Stomach (tissue), 9 donors: ENCODE data around the gene PCDH15. TPM values are rescaled to one million over a fixed set of nuclear protein-coding genes. Genes with fewer than 3 reads are reported as not detected.
"Not testable (repeated sequence)": the region's sequence is repeated elsewhere in the genome, so short reads cannot be mapped to it uniquely, and the experiment has no call there.

Source experiments
- DNase-seq, 2 donors: peaks; one replicate each; pipeline versions ENCODE4 v3.0.0 to v3.0.0-alpha.2; 2013 to 2019
- H3K27ac ChIP-seq, 5 donors: fragments of 200-600 bp in 4 of 5; sonication (generic) in 4 of 5; one replicate each; pipeline ENCODE4 v1.5.1; 2013 to 2019; ENCODE audit warnings: mild to moderate bottlenecking in 1 of 5, moderate library complexity in 1 of 5
- H3K27me3 ChIP-seq, 3 donors: fragments of 200-600 bp; sonication (generic); one replicate each; pipeline ENCODE4 v1.5.1; 2017 to 2019; ENCODE audit warnings: mixed run types in 1 of 3
- H3K36me3 ChIP-seq, 4 donors: fragments of 200-600 bp; sonication (generic); 1 replicate in 3 of 4; 2 replicates in 1 of 4; pipeline ENCODE4 v1.5.1; 2016 to 2019
- H3K4me1 ChIP-seq, 4 donors: fragments of 200-600 bp; sonication (generic); one replicate each; pipeline ENCODE4 v1.5.1; 2016 to 2019
- H3K4me3 ChIP-seq, 4 donors: fragments of 200-600 bp; sonication (generic) in 3 of 4; one replicate each; pipeline ENCODE4 v1.5.1; 2016 to 2019; ENCODE audit warnings: mild to moderate bottlenecking in 1 of 4
- H3K9me3 ChIP-seq, 4 donors: fragments of 200-600 bp; sonication (generic); one replicate each; pipeline ENCODE4 v1.5.1; 2016 to 2019
- CTCF ChIP-seq, 7 experiments: fragments of 450-650 bp in 4 of 7; fragments of 200-600 bp in 3 of 7; sonication (generic) in 3 of 7; IDR thresholded peaks; one replicate each; pipeline ENCODE4 v1.5.1; 2016 to 2019; ENCODE audit warnings: antibody characterized with exemption in 7 of 7, control low read depth in 2 of 7, mild to moderate bottlenecking in 1 of 7
- EP300 ChIP-seq: sonication (generic); formaldehyde crosslinking; IDR thresholded peaks from one replicate; pipeline ENCODE4 v1.6.1; 2017; ENCODE audit warnings: antibody characterized with exemption
- POLR2A ChIP-seq, 4 donors: fragments of 450-650 bp; IDR thresholded peaks; one replicate each; pipeline ENCODE4 v1.6.1; 2016; ENCODE audit warnings: antibody characterized with exemption in 4 of 4, control low read depth in 2 of 4, mild to moderate bottlenecking in 1 of 4, moderate library complexity in 1 of 4
- POLR2AphosphoS5 ChIP-seq, 3 donors: sonication (generic); formaldehyde crosslinking; IDR thresholded peaks; one replicate each; pipeline ENCODE4 v1.6.1; 2016; ENCODE audit warnings: antibody characterized with exemption in 3 of 3
- WGBS, 5 donors: extraction: QIAGEN DNeasy Blood & Tissue Kit in 3 of 5; methylation state at CpG; one replicate each; pipeline versions ENCODE4 v1.1.5 to v1.1.7; 2013 to 2018; 5-methylcytosine and 5-hydroxymethylcytosine counted together
- intact Hi-C: fragments of 100-400 bp; cut with DNase I; formaldehyde crosslinking; loops from one replicate; pipeline ENCODE4 v1.15.1; 2023; ENCODE audit warnings: low total_unique reads
- polyA plus RNA-seq, 3 donors: library from polyadenylated mRNA; stranded (reverse); fragments of 200-250 nt; gene quantifications; one replicate each; pipeline ENCODE4 v1.2.3, GENCODE V29; 2013
- total RNA-seq, 5 donors: library from RNA; depleted of rRNA; stranded (reverse); fragments of >200 nt; gene quantifications; one replicate each; pipeline versions ENCODE4 v1.1.0 to v1.2.3, GENCODE V29; 2014 to 2016
- donor health status: healthy with polysubstance abuse.
- donor health status: Bipolar disorder and iron deficiency.
- donor health status: healthy.

The PCDH15 gene
- total and polyA plus RNA-seq, 8 donors = 3.7 TPM; not detected in 7

DNA sequence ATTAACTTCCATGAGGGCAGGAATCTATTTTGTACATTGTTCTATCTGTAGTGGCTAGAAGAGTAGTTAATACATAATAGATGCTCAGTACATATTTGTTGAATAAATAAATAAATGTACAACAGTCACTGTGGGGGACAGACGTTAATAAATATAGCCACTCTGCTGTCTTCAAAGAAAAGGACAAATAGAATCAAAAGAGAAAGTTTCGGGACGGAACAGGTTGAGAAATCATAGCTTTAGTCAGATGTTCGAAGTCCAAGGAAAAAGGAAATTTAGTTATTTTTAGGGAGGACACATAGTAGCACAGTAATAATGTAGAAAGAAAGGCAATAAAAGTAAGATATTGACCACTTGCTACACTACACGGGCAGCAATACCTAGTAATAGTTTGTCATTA is 861.4 kb downstream of the PCDH15 start:
- H3K4me3 ChIP-seq = no peak overlapping the region
- no peaks in the 10 kb centered on the region for H3K27me3 ChIP-seq
- H3K9me3 ChIP-seq = no peaks in the 10 kb centered on the region
- DNase-seq = no peak
- no peaks in the 10 kb centered on the region for H3K36me3 ChIP-seq
- intact Hi-C loops = no loop called here
- H3K27ac ChIP-seq = no peak overlapping the region
- H3K4me1 ChIP-seq = no peaks in the 10 kb centered on the region
- no peak for TF ChIP-seq POLR2AphosphoS5 (IDR thresholded peaks at IDR 0.05)
- no peak for TF ChIP-seq POLR2A (IDR thresholded peaks at IDR 0.05)
- TF ChIP-seq CTCF (IDR thresholded peaks at IDR 0.05) = no peak
- TF ChIP-seq EP300 = no peak
- 80 to 85% (median 82%) methylated on average over 5 of the region's 5 CpGs for WGBS, 5 donors

GRCh38 chr10:53930648-53931047 is 870.4 kb downstream of the PCDH15 start:
- H3K4me3 ChIP-seq = no peak overlapping the region
- H3K36me3 ChIP-seq = no peaks in the 10 kb centered on the region
- no peak overlapping the region for H3K27ac ChIP-seq
- 47 to 66% (median 62%) methylated on average over 3 of the region's 3 CpGs for WGBS, 5 donors
- H3K9me3 ChIP-seq = no peaks in the 10 kb centered on the region
- intact Hi-C loops = no loop called here
- H3K27me3 ChIP-seq = no peaks in the 10 kb centered on the region
- TF ChIP-seq POLR2A (IDR thresholded peaks at IDR 0.05) (no peak), EP300 (no peak), POLR2AphosphoS5 (IDR thresholded peaks at IDR 0.05) (no peak)
- H3K4me1 ChIP-seq = no peaks in the 10 kb centered on the region
- DNase-seq = no peak

DNA sequence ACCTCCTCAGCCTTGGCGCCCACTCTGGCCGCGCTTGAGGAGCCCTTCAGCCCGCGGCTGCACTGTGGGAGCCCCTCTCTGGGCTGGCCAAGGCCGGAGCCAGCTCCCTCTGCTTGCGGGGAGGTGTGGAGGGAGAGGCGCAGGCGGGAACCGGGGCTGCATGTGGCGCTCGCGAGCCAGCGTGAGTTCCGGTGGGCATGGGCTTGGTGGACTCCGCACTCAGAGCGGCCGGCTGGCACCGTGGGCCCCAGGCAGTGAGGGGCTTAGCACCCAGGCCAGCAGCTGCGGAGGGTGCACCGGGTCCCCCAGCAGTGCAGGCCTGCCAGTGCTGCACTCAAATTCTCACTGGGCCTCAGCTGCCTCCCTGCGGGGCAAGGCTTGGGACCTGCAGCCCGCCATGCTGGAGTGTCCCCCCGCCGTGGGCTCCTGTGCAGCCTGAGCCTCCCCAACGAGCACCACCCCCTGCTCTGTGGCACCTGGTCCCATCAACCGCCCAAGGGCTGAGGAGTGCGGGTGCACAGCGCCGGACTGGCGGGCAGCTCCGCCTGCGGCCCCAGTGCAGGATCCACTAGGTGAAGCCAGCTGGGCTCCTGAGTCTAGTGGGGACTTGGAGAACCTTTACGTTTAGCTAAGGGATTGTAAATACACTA is 876.9 kb downstream of the PCDH15 start:
- H3K27me3 ChIP-seq = not testable (repeated sequence)
- 85 to 96% (median 93%) methylated on average over 18 to 34 of the region's 34 CpGs for WGBS, 5 donors

DNA sequence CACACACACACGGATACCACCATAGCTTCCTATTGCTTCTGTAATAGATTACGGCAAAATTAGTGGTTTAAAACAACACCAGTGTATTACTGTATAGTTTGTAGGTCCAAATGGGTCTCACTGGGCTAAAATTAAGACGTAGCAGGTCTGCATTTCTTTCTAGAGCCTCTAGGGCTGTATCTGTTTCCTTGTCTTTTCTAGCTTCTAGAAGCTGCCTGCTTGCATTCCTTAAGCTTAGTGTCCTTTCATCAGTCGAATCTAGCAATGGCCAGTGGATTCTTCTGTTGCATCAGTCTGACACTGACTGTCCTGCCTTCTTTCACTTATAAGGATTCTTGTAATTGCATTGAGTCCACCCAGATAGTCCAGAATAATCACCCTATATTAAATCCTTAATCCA is 882.3 kb downstream of the PCDH15 start:
- no peak for DNase-seq
- Histone ChIP-seq H3K4me3 (no peak overlapping the region), H3K27me3 (no peaks in the 10 kb centered on the region), H3K27ac (no peak overlapping the region), H3K9me3 (peaks cover 0 to 4% (median 2%) of the 10 kb centered on the region in 4 donors), H3K4me1 (no peaks in the 10 kb centered on the region), H3K36me3 (no peaks in the 10 kb centered on the region)
- WGBS, 5 donors = 55 to 73% (median 62%) methylated on average over 4 of the region's 4 CpGs
- intact Hi-C loops = no loop called here
- no peak for TF ChIP-seq CTCF (IDR thresholded peaks at IDR 0.05)
- TF ChIP-seq EP300 = no peak
- no peak for TF ChIP-seq POLR2A (IDR thresholded peaks at IDR 0.05)
- TF ChIP-seq POLR2AphosphoS5 (IDR thresholded peaks at IDR 0.05) = no peak

More for the DNA sequence above, 876.9 kb downstream of the PCDH15 start:
- DNase-seq, H3K4me3 ChIP-seq, H3K27ac ChIP-seq, H3K36me3 ChIP-seq, intact Hi-C loops, H3K4me1 ChIP-seq: not testable (repeated sequence)
- H3K9me3 ChIP-seq = peaks cover 0 to 16% (median 7%) of the 10 kb centered on the region in 4 donors

- Histone ChIP-seq H3K27me3 (no peaks in the 10 kb centered on the region), H3K36me3 (no peaks in the 10 kb centered on the region), H3K4me3 (no peak overlapping the region), H3K4me1 (no peaks in the 10 kb centered on the region), H3K27ac (no peak overlapping the region), H3K9me3 (peaks cover 0 to 13% (median 1%) of the 10 kb centered on the region in 4 donors)
- TF ChIP-seq CTCF (IDR thresholded peaks at IDR 0.05) (no peak), POLR2AphosphoS5 (IDR thresholded peaks at IDR 0.05) (no peak), EP300 (no peak), POLR2A (IDR thresholded peaks at IDR 0.05) (no peak)
- 55 to 66% (median 58%) methylated on average over 5 of the region's 5 CpGs for WGBS, 5 donors
- intact Hi-C loops = no loop called here
- DNase-seq = peak in 1 of 2 donors; percentile 9
Observed at GRCh38 chr10:53909791-53910190, 891.2 kb downstream of the PCDH15 start.
